H1 (cell line): Measurements from ENCODE around the gene ARHGAP6. TPM values are rescaled to one million over a fixed set of nuclear protein-coding genes. Genes with fewer than 3 reads are reported as not detected.

ENCODE experiments used
- CTCF ChIA-PET: fragments of 300-600 bp; sonication (Branson Sonifier 250); formaldehyde crosslinking; loops from one replicate; lab custom pipeline; 2021; ENCODE audit not compliant: partially characterized antibody; lab: Charles Lee
- POLR2A ChIA-PET: fragments of 300-600 bp; sonication (Branson Sonifier 250); formaldehyde crosslinking; loops from one replicate; lab custom pipeline; 2021; ENCODE audit warnings: inconsistent platforms; ENCODE audit not compliant: partially characterized antibody; lab: Charles Lee
- DNase-seq, 2 experiments: peaks; one replicate each; pipeline versions ENCODE4 v3.0.0 to v3.0.0-alpha.2; 2010 to 2022; ENCODE audit warnings: low spot score in 2 of 2, low read depth in 1 of 2, mixed read lengths in 1 of 2
- FAIRE-seq: peaks from 2 replicates; lab custom pipeline; 2011; peaks lifted over from hg19 to GRCh38; lab: Jason Lieb, UNC
- H2AFZ ChIP-seq: 2 replicates; pipeline ENCODE4 v1.8.1; 2012; ENCODE audit warnings: low read length, inconsistent platforms
- H2AK5ac ChIP-seq: 2 replicates; pipeline ENCODE4 v1.6.1; 2013; ENCODE audit warnings: low read depth, low read length
- H2BK120ac ChIP-seq: replicated peaks from 2 replicates; pipeline ENCODE3; 2013; ENCODE audit warnings: low read depth, low read length, inconsistent platforms
- H2BK12ac ChIP-seq: 2 replicates; pipeline ENCODE4 v1.6.1; 2013; ENCODE audit warnings: low read depth, low read length
- H2BK15ac ChIP-seq: 2 replicates; pipeline ENCODE4 v1.6.1; 2013; ENCODE audit warnings: low read length
- H2BK20ac ChIP-seq: 2 replicates; pipeline ENCODE4 v1.6.1; 2013; ENCODE audit warnings: low read length
- H2BK5ac ChIP-seq: 2 replicates; pipeline ENCODE4 v1.6.1; 2013; ENCODE audit warnings: low read depth, low read length
- H3K14ac ChIP-seq: 2 replicates; pipeline ENCODE4 v1.6.1; 2013; ENCODE audit warnings: inconsistent platforms; ENCODE audit not compliant: insufficient read length
- H3K18ac ChIP-seq: 2 replicates; pipeline ENCODE4 v1.6.1; 2013; ENCODE audit warnings: low read length; ENCODE audit errors: extremely low read depth
- H3K23ac ChIP-seq: 2 replicates; pipeline ENCODE4 v1.6.1; 2013; ENCODE audit warnings: inconsistent platforms; ENCODE audit not compliant: insufficient read length
- H3K23me2 ChIP-seq: 2 replicates; pipeline ENCODE4 v1.6.1; 2013; ENCODE audit warnings: low read depth, low read length
- H3K27ac ChIP-seq: 2 replicates; pipeline ENCODE4 v1.6.1; 2011; ENCODE audit warnings: low read depth, low read length, inconsistent platforms
- H3K27me3 ChIP-seq, 4 experiments: replicated peaks in 1 of 4; 1 replicate in 1 of 4; 2 replicates in 3 of 4; pipeline versions ENCODE4 v1.6.1 to v1.8.1; 2011 to 2013; ENCODE audit warnings: low read length in 3 of 4, mild to moderate bottlenecking in 3 of 4, inconsistent platforms in 2 of 4, mixed read lengths in 2 of 4, moderate library complexity in 1 of 4; ENCODE audit not compliant: control insufficient read depth in 3 of 4, insufficient read depth in 3 of 4; ENCODE audit errors: extremely low read depth in 1 of 4
- H3K36me3 ChIP-seq, 4 experiments: 2 replicates each; pipeline versions ENCODE4 v1.6.1 to v1.8.1; 2011 to 2013; ENCODE audit warnings: mild to moderate bottlenecking in 4 of 4, low read length in 3 of 4, moderate library complexity in 2 of 4, control low read depth in 1 of 4, inconsistent platforms in 1 of 4; ENCODE audit not compliant: insufficient read depth in 4 of 4, control insufficient read depth in 2 of 4
- H3K4ac ChIP-seq: replicated peaks from 2 replicates; pipeline ENCODE3; 2013; ENCODE audit warnings: low read length, low read depth, mixed read lengths, inconsistent platforms; ENCODE audit not compliant: insufficient read length
- H3K4me1 ChIP-seq, 4 experiments: replicated peaks in 1 of 4; 1 replicate in 1 of 4; 2 replicates in 3 of 4; pipeline versions ENCODE4 v1.6.1 to v1.8.1; 2011 to 2013; ENCODE audit warnings: low read length in 3 of 4, inconsistent platforms in 2 of 4, mixed read lengths in 1 of 4; ENCODE audit not compliant: insufficient read depth in 4 of 4, control insufficient read depth in 3 of 4
- H3K4me2 ChIP-seq, 2 experiments: 2 replicates each; pipeline versions ENCODE4 v1.6.1 to v1.8.1; 2011 to 2013; ENCODE audit warnings: low read depth in 2 of 2, low read length in 2 of 2, control low read depth in 1 of 2, inconsistent platforms in 1 of 2, mild to moderate bottlenecking in 1 of 2; ENCODE audit not compliant: insufficient read depth in 1 of 2
- H3K4me3 ChIP-seq, 4 experiments: fragments of 200-600, 300-600 bp in 1 of 4; sonication (generic), shearing (Covaris generic), sonication (Bioruptor Twin) in 1 of 4; 2 replicates each; pipeline versions ENCODE4 v1.5.1 to v1.8.1; 2011 to 2016; ENCODE audit warnings: low read length in 4 of 4, low read depth in 3 of 4, control low read depth in 2 of 4, inconsistent platforms in 2 of 4, mild to moderate bottlenecking in 2 of 4, mixed read lengths in 1 of 4, moderate library complexity in 1 of 4; ENCODE audit not compliant: insufficient read depth in 2 of 4; ENCODE audit errors: extremely low read depth in 1 of 4
- H3K56ac ChIP-seq: replicated peaks from 2 replicates; pipeline ENCODE3; 2013; ENCODE audit warnings: low read depth, mild to moderate bottlenecking, mixed read lengths, low read length, inconsistent platforms; ENCODE audit not compliant: insufficient read length
- H3K79me1 ChIP-seq: 2 replicates; pipeline ENCODE4 v1.6.1; 2013; ENCODE audit warnings: low read depth, low read length, control low read depth
- H3K79me2 ChIP-seq, 2 experiments: 2 replicates each; pipeline versions ENCODE4 v1.6.1 to v1.8.1; 2012 to 2013; ENCODE audit warnings: low read length in 2 of 2, mild to moderate bottlenecking in 2 of 2, inconsistent platforms in 1 of 2; ENCODE audit not compliant: insufficient read depth in 2 of 2, control insufficient read depth in 1 of 2
- H3K9ac ChIP-seq, 4 experiments: replicated peaks in 1 of 4; 1 replicate in 1 of 4; 2 replicates in 3 of 4; pipeline versions ENCODE4 v1.6.1 to v1.8.1; 2011 to 2013; ENCODE audit warnings: low read depth in 3 of 4, low read length in 3 of 4, control low read depth in 2 of 4, mild to moderate bottlenecking in 2 of 4, moderate library complexity in 2 of 4, inconsistent platforms in 1 of 4; ENCODE audit errors: extremely low read depth in 1 of 4
- H3K9me3 ChIP-seq, 2 experiments: 2 replicates each; pipeline versions ENCODE4 v1.6.1 to v1.8.1; 2012 to 2013; ENCODE audit warnings: mild to moderate bottlenecking in 2 of 2, moderate library complexity in 2 of 2, control low read depth in 1 of 2, inconsistent platforms in 1 of 2, low read depth in 1 of 2, low read length in 1 of 2, mixed read lengths in 1 of 2; ENCODE audit not compliant: insufficient read depth in 2 of 2
- H4K20me1 ChIP-seq, 2 experiments: replicated peaks in 1 of 2; 2 replicates each; pipeline versions ENCODE3 to v1.8.1; 2011 to 2013; ENCODE audit warnings: inconsistent platforms in 2 of 2, low read length in 2 of 2, mild to moderate bottlenecking in 1 of 2; ENCODE audit not compliant: insufficient read depth in 2 of 2, control insufficient read depth in 1 of 2
- H4K5ac ChIP-seq: 2 replicates; pipeline ENCODE4 v1.6.1; 2013; ENCODE audit warnings: low read length, low read depth, mixed read lengths, inconsistent platforms; ENCODE audit not compliant: insufficient read length
- H4K8ac ChIP-seq: 2 replicates; pipeline ENCODE4 v1.8.0; 2013; ENCODE audit warnings: mild to moderate bottlenecking, moderate library complexity, low read length, inconsistent platforms; ENCODE audit not compliant: insufficient read depth; ENCODE audit errors: extremely low read depth
- H4K91ac ChIP-seq: replicated peaks from 2 replicates; pipeline ENCODE3; 2013; ENCODE audit warnings: low read length, mixed read lengths, inconsistent platforms; ENCODE audit not compliant: insufficient read length
- BACH1 ChIP-seq: IDR thresholded peaks from 2 replicates; pipeline ENCODE4 v1.6.1; 2012; ENCODE audit warnings: low read length, improper control_type of control experiment
- CHD1 ChIP-seq: IDR thresholded peaks from 2 replicates; pipeline ENCODE4 v1.6.1; 2012; ENCODE audit warnings: low read depth, low read length, improper control_type of control experiment
- GTF2F1 ChIP-seq: IDR thresholded peaks from 2 replicates; pipeline ENCODE4 v1.6.1; 2012; ENCODE audit warnings: low read depth, low read length, improper control_type of control experiment, borderline replicate concordance
- HDAC2 ChIP-seq, 2 experiments: fragments of 300-600 bp in 1 of 2; sonication (generic) in 1 of 2; IDR thresholded peaks; 2 replicates each; pipeline ENCODE4 v1.6.1; 2011 to 2012; ENCODE audit warnings: low read depth in 2 of 2, low read length in 2 of 2, mild to moderate bottlenecking in 2 of 2, moderate library complexity in 2 of 2, borderline replicate concordance in 1 of 2, inconsistent platforms in 1 of 2
- NANOG ChIP-seq: IDR thresholded peaks from 2 replicates; pipeline ENCODE4 v1.6.1; 2011; ENCODE audit warnings: low read length, low read depth, mild to moderate bottlenecking, inconsistent platforms; ENCODE audit not compliant: insufficient read depth, poor library complexity, severe bottlenecking
- RNF2 ChIP-seq: fragments of 200-900, 300-1000 bp; sonication (generic); IDR thresholded peaks from 2 replicates; pipeline ENCODE4 v1.7.1; 2016; ENCODE audit warnings: borderline replicate concordance, low read depth, mild to moderate bottlenecking, antibody characterized with exemption, low read length; ENCODE audit not compliant: poor library complexity, severe bottlenecking; ENCODE audit errors: missing control alignments
- SAP30 ChIP-seq: fragments of 300-600 bp; sonication (generic); IDR thresholded peaks from 2 replicates; pipeline ENCODE4 v1.7.1; 2012; ENCODE audit warnings: low read length, moderate library complexity, mild to moderate bottlenecking, inconsistent platforms; ENCODE audit not compliant: insufficient read depth, insufficient replicate concordance
- SIX5 ChIP-seq: IDR thresholded peaks from 2 replicates; pipeline ENCODE4 v1.6.1; 2011; ENCODE audit warnings: mild to moderate bottlenecking, low read depth, low read length
- SP1 ChIP-seq: IDR thresholded peaks from 2 replicates; pipeline ENCODE4 v1.6.1; 2011; ENCODE audit warnings: low read depth, low read length
- TAF7 ChIP-seq: optimal IDR thresholded peaks from 2 replicates; pipeline ENCODE3; 2011; ENCODE audit warnings: low read depth, mild to moderate bottlenecking, inconsistent platforms, low read length, moderate library complexity, borderline replicate concordance
- WGBS, 2 experiments: shearing (Covaris generic) in 1 of 2; methylation state at CpG; one replicate each; pipeline versions ENCODE4 v1.1.6 to v1.1.7; 2013 to 2015; ENCODE audit warnings: low lambda C conversion rate in 2 of 2, mixed read lengths in 2 of 2, inconsistent platforms in 1 of 2, low coverage in 1 of 2, missing lambda C conversion rate in 1 of 2; ENCODE audit not compliant: insufficient replicate concordance in 2 of 2, insufficient coverage in 1 of 2, insufficient read length in 1 of 2; ENCODE audit errors: extremely low coverage in 1 of 2, missing lambda C conversion rate in 1 of 2; 5-methylcytosine and 5-hydroxymethylcytosine counted together
- polyA plus RNA-seq, 7 experiments: library from polyadenylated mRNA; depleted of rRNA in 3 of 7; stranded (reverse) in 5 of 7; unstranded in 2 of 7; fragments of >200 nt in 5 of 7; fragments of 200-250 nt in 2 of 7; gene quantifications; 1 replicate in 5 of 7; 2 replicates in 1 of 7; 4 replicates in 1 of 7; pipeline versions ENCODE4 v1.2.1 to v1.2.3, GENCODE V29; 2011 to 2013; ENCODE audit warnings: missing spikeins in 2 of 7, mixed read lengths in 2 of 7
- total RNA-seq: library from RNA; stranded (reverse); fragmentation: NEBNext Ultra II Directional; extraction: Animal tissue kit (Norgen Biotek cat#: 25700); gene quantifications from 2 replicates; pipeline ENCODE4 v1.2.1, GENCODE V29; 2021
- TF ChIP-seq, protein P1 (sequence below): IDR thresholded peaks from 2 replicates; pipeline ENCODE4 v1.6.1; 2011; ENCODE audit warnings: low read length, improper control_type of control experiment

Gene ARHGAP6
- total and polyA plus RNA-seq, 2 of the 8 experiments (the other 6 are each of a cell fraction or from before 2014, with no cell fraction given): 0.35 to 0.82 TPM

GRCh38 chrX:11424903-11425674 is 240.6 kb downstream of the ARHGAP6 start:
- H2BK20ac ChIP-seq: no peak overlapping the region
- no peak overlapping the region for H3K56ac ChIP-seq
- H4K5ac ChIP-seq: no peak overlapping the region
- H2AK5ac ChIP-seq: no peak overlapping the region
- DNase-seq: no peak
- 80% methylated on average over 6 of the region's 7 CpGs; no CpG with 5 or more reads in 1 of the 2 experiments for WGBS, 2 experiments
- no peaks in the 10 kb centered on the region for H3K79me2 ChIP-seq
- no peaks in the 10 kb centered on the region for H4K20me1 ChIP-seq
- H3K23me2 ChIP-seq: peaks cover 2% of the 10 kb centered on the region; the same call in 1 of the 2 replicates
- H2AFZ ChIP-seq: no peak overlapping the region
- no peak overlapping the region for H3K14ac ChIP-seq
- H3K27ac ChIP-seq: no peak overlapping the region
- H3K36me3 ChIP-seq: no peaks in the 10 kb centered on the region
- FAIRE-seq: no peak
- H3K23ac ChIP-seq: no peak overlapping the region
- no peak overlapping the region for H3K4ac ChIP-seq
- H3K4me2 ChIP-seq: no peak overlapping the region
- CTCF ChIA-PET: no interaction called here
- no peaks in the 10 kb centered on the region for H3K4me1 ChIP-seq
- H4K8ac ChIP-seq: no peak overlapping the region
- no peak overlapping the region for H3K9ac ChIP-seq
- H3K4me3 ChIP-seq: no peak overlapping the region
- H2BK12ac ChIP-seq: no peak overlapping the region
- no peak overlapping the region for H2BK15ac ChIP-seq
- H3K18ac ChIP-seq: no peak overlapping the region
- no peak overlapping the region for H2BK5ac ChIP-seq
- POLR2A ChIA-PET: no interaction called here
- H4K91ac ChIP-seq: no peak overlapping the region
- H3K9me3 ChIP-seq: no peaks in the 10 kb centered on the region
- peaks cover 0 to 21% (median 14%) of the 10 kb centered on the region in 4 experiments; a peak in 6 of 7 replicates for H3K27me3 ChIP-seq
- H2BK120ac ChIP-seq: no peak overlapping the region
- H3K79me1 ChIP-seq: no peaks in the 10 kb centered on the region
- TF ChIP-seq CHD1: no peak
- no peak for TF ChIP-seq TAF7
- no peak for TF ChIP-seq SIX5
- TF ChIP-seq, protein P1, sequence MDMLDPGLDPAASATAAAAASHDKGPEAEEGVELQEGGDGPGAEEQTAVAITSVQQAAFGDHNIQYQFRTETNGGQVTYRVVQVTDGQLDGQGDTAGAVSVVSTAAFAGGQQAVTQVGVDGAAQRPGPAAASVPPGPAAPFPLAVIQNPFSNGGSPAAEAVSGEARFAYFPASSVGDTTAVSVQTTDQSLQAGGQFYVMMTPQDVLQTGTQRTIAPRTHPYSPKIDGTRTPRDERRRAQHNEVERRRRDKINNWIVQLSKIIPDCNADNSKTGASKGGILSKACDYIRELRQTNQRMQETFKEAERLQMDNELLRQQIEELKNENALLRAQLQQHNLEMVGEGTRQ: no peak
- TF ChIP-seq HDAC2 (IDR thresholded peaks at IDR 0.05; ENCODE audit: borderline replicate concordance in 1 of 2, low read depth in 2 of 2, low read length in 2 of 2): no peak
- no peak for TF ChIP-seq NANOG
- TF ChIP-seq SAP30: no peak
- no peak for TF ChIP-seq SP1
- TF ChIP-seq GTF2F1: no peak
- TF ChIP-seq BACH1: no peak
- TF ChIP-seq RNF2: no peak
